GM18873 (cell line): ENCODE results near the gene FNDC3B.

ENCODE experiments used
- ATAC-seq: cut with Tn5 transposase; IDR thresholded peaks from one replicate; pipeline ENCODE4 v1.9.1; 2021; ENCODE audit warnings: mild to moderate bottlenecking, moderate library complexity, moderate number of reproducible peaks; ENCODE audit not compliant: unreplicated experiment, low FRiP score

FNDC3B gene

GRCh38 chr3:172402892-172403643 lies 363.7 kb downstream of the FNDC3B start:
- ATAC-seq: no peak

DNA sequence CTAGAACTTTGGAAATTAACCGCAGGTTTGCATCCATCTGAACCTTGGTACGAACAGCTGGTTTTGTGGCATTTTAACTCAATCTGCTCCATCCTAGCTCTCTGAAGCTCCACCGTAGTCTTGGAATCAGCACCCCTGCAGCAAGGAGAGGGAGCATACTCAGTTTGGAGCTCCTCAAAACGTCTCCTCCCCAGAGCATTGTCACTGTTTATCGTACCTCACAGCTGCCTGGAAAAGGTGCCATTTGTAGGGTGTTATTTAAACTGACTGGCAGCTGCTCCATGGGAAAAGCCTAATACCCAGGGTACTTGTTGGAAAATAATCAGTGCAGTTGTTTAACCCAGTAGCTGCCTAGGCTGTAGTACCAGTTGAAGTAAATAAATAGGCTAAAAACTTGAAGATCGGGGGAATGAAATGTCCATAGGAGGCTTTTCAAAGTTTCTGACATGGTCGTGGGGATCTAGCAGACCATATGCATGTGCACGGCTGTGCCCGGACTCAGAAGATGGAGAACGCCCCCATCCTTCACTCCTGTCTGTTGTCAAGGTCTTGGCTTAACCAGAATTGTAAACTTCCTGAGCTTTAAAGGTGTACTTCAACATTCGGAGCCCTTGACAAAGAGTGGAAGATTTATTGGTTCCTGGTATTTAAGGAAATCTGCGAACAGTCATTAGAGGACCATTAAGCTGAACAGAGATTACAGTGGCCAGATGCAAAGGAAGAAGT lies 365.0 kb downstream of the FNDC3B start:
- no peak for ATAC-seq

DNA sequence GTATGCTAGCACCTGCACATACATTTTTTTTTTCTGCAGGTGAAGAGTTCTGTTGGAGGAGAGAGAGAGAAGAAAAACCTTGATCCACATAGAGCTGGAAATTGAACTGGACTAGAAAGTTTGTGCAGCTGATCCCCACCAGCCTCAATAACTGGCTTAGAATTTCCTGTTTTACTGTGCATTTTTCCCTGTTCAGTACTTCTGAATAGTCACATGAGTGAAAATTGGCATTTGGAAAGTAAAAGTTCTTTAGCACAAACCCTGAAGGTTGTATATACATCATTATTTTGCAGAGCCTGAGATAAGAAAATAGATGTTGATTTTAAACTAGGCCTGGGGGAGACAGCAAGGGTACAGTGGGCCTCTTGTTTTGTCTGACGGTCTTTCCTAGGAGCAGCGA lies 366.5 kb downstream of the FNDC3B start:
- ATAC-seq: no peak

GRCh38 chr3:172407872-172408271 lies 368.5 kb downstream of the FNDC3B start:
- ATAC-seq: no peak

DNA sequence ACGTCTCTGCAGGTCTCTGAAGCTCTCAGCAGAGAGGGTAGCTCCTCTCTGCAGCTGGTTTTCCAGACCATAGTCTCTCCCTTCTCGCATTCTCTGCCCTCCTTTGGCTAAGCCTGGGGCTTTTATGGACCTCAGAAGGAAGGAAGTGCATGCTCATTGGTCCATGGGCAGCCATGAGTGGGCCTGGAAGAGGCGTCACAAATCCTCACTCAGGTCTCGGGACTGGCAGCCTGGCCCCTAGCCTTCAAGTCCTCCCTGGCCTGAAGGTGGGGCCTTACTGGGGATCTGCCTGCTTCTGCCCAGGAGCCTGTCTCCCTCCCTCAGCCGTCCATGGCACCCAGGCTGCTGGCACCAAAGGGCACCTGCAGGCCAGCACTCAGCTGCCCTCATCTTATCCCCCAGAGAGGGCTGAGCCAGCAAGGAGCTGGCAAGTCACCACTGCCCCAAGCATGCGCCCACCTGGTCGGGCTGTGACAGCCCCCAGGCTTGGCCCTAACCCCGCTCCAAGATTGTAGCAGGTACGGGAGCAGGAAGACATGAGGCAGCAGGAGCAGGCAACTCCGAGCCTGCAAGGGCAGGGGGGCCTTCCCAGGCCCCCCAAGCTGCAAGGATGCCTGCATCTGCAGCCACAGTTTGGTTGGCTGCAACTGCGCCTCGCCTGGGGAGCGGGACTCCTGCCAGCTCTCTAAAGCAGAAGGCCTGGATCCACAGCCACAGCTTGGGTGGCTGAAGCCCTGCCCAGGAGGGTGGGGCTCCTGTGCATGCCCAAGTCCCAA lies 371.5 kb downstream of the FNDC3B start:
- ATAC-seq: no peak

DNA sequence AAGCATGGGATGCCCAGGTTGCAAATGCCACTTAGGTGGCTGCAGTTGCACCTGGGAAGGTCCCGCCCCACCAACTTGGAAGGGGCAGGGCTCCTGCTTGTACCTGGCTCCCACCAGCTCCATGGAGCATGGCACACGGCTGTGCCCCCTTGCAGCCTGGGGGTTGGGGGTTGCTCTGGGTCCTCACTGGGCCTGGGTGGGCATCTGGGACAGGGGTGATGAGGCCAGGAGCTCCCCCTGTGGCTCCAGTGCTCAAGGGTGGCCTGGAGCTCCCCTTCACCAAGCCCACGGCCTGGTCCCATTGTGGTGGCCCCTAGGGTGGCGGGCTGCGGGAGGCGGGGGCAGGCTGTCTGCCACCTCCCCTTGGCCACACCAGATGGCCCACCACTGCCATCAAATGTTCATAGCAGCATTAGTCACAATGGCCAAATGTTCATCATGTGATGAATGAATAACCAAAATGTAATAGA lies 372.1 kb downstream of the FNDC3B start:
- ATAC-seq: no peak

GRCh38 chr3:172415323-172415722 lies 375.9 kb downstream of the FNDC3B start:
- ATAC-seq: no peak

- ATAC-seq: no peak
Measured at GRCh38 chr3:172437713-172438112, 398.3 kb downstream of the FNDC3B start.

GRCh38 chr3:172438186-172438585 lies 398.8 kb downstream of the FNDC3B start:
- ATAC-seq: no peak

DNA sequence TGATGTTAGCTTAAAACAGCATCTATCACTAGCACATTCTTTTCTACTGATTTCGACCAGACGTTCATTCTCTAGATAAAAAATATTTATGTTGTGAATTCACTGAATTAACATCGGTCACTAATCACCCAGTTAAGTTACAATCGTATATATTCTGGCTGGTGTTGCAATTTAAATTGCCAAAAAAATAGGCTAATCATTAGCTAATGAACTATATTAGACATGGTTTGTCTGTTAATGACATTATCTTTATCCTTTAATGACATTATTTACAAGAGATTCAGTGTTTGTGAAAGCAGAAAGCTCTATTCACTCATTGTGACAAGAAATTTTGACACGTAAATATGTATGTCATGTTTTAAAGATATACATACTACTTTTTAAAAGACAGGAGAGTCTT lies 402.2 kb downstream of the FNDC3B start:
- no peak for ATAC-seq

DNA sequence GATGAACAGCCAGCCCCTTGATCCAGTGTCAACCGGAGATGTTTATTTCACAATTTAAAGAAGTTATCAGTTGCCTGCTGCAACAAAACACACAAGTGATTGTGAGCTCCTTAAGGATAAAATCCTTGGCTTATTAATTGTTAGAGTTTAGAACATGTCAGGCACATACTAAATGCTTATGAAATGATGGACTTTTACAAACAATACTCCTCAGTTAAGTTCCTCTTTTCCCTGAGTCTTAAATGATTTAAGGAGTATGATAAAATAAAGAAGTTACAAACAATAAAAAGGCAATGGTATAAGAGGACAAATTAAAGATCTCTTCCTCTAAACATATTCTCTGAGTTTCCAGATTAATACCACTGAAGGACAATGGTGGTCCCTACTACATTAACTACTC lies 403.2 kb downstream of the FNDC3B start:
- ATAC-seq: no peak

GRCh38 chr3:172444821-172445220 lies 405.4 kb downstream of the FNDC3B start:
- no peak for ATAC-seq

- no peak for ATAC-seq
Measured at GRCh38 chr3:172446198-172446597, 406.8 kb downstream of the FNDC3B start.

GRCh38 chr3:172447611-172448579 lies 408.5 kb downstream of the FNDC3B start, which contains the start of gene GHSR:
Gene GHSR, minus strand, starts transcription at chr3:172448456. Its CDS starts 43 bp downstream, at chr3:172448413.
- no peak for ATAC-seq

DNA sequence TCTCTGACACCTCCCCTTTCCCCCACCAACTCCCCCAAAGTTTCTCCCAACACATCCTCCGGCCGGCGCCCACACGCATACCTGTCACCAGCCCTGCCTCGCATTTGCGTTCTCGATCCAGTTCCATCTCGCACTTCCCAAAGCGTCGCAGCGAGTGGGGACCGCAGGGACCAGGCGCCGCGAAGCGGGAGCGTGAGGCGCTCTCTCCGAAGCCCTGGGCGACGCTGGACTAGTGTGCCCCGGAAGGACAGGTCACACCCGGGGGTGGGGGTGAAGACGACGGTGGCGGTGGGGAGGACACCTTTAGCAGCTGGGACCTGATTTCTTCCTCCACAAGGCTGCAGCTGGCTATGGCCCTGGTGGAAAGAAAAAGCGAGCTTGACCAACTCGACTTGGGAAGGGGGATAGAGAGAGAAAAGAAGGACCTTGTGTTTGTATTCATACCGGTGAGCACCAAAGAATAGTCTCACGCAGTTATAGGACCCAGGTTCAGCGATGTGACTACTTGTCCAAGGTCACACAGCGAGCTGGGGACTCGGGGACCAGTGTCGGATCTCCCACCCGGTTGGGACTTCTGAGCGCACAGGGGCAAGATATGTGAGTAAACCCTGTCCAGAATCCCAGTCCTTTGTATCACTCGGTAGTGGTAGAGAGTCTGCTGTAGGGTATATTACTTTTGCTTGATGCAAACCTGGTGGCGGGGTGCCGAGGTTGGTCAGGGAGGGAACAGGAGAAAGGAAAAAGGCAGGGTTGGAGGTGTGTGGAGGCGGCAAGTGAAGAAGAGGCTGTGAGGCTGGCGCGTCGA lies 409.5 kb downstream of the FNDC3B start:
- ATAC-seq: no peak

DNA sequence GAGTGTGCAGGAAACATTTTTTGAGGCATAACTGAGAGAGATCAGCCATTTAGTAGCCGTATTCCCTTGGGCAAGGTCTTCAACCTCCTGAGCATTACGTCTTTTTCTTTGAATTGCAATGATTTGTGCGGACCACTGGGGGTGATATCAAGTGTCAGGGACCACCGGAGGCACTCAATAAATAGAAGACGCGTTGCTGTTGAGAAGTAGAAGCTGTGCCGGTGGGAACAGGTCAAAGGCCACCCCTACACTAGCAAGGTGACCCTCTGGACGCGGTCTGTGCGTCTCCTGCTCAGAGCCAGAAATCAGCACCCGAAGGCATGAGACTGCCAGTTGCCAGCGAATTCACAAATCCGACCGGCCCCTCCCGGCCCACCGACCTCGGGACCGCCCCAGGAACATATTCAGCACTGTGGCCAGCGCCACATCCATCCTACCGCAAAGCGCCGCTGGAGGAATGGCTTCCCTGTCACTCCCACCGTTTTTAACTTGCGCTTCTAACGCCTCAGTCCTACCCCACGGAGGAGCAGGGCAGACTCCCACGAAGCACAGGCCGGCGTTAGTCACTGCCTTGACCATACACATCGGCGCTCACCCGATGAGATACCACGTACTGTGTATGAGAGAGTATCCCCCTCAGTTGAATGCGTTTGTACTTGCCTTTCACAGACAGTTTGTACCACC lies 410.2 kb downstream of the FNDC3B start:
- ATAC-seq: no peak
